GM12892 (cell line): Measurements from ENCODE around the gene SOX21.

ENCODE experiments used
- POLR2A ChIP-seq: IDR thresholded peaks from 2 replicates; pipeline ENCODE4 v1.6.1; 2011; ENCODE audit warnings: low read depth, low read length, control low read depth
- POLR2AphosphoS5 ChIP-seq: IDR thresholded peaks from 2 replicates; pipeline ENCODE4 v1.6.1; 2011; ENCODE audit warnings: low read depth, low read length, control low read depth
- TAF1 ChIP-seq: IDR thresholded peaks from 2 replicates; pipeline ENCODE4 v1.6.1; 2011; ENCODE audit warnings: low read depth, mild to moderate bottlenecking, control low read depth, low read length, borderline replicate concordance

DNA sequence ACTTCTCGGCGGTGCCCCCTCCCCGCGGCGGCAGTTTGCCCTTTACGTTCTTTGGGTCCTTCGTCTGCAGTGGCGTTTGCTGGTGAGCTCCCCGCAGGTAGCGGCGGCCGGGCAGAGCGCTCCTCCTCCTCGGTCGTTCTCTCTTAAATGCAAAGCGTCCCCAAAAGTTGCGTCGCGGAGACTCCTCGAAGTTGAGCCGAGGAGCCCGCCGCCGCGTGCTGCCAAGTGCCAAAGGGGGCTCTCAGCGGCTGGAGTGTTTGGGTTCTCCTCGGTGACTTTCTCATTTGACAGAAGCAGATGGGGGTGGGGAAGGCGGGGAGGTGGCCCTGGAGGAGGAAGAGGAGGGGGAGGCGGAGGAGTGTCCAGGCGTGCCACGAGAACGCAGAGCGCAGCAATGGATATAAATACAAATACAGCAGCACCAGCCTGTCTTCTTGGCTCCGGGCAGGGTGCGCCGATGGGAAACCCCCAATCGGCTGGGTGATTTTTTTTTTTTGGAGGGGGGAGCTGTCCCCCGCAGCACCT, at the start of gene SOX21:
- TF ChIP-seq POLR2A (no peak), TAF1 (no peak), POLR2AphosphoS5 (no peak)
